ENCODE measurements around the gene RBCK1. TPM values are rescaled to one million over a fixed set of nuclear protein-coding genes. Genes with fewer than 3 reads are reported as not detected.

RBCK1 gene
- total RNA-seq, 2 donors from 2014 or later: 176 to 198 TPM

DNA sequence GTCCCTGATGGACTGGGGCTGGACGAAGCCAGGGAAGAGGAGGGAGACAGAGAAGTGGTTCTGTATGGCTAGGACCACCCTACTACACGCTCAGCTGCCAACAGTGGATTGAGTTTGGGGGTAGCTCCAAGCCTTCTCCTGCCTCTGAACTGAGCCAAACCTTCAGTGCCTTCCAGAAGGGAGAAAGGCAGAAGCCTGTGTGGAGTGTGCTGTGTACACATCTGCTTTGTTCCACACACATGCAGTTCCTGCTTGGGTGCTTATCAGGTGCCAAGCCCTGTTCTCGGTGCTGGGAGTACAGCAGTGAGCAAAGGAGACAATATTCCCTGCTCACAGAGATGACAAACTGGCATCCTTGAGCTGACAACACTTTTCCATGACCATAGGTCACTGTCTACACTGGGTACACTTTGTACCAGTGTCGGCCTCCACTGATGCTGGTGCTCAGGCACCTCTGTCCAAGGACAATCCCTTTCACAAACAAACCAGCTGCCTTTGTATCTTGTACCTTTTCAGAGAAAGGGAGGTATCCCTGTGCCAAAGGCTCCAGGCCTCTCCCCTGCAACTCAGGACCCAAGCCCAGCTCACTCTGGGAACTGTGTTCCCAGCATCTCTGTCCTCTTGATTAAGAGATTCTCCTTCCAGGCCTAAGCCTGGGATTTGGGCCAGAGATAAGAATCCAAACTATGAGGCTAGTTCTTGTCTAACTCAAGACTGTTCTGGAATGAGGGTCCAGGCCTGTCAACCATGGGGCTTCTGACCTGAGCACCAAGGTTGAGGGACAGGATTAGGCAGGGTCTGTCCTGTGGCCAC lies 11.3 kb upstream of the RBCK1 start:
- Mint-ChIP-seq H3K9me3 (no peaks in the 10 kb centered on the region), H3K27me3 (ENCODE audit: low read depth) (no peaks in the 10 kb centered on the region), H3K4me1 (ENCODE audit: low read depth) (peaks cover 23% of the 10 kb centered on the region), H3K4me3 (no peak overlapping the region), H3K36me3 (ENCODE audit: insufficient read depth in 2 of 2) (peaks cover 14 to 37% of the 10 kb centered on the region in 2 donors), H3K27ac (no peak overlapping the region)
- ATAC-seq (replicated peaks in 1 of 2): peak in 1 of 2 donors; percentile 5
- no peak for DNase-seq

DNA sequence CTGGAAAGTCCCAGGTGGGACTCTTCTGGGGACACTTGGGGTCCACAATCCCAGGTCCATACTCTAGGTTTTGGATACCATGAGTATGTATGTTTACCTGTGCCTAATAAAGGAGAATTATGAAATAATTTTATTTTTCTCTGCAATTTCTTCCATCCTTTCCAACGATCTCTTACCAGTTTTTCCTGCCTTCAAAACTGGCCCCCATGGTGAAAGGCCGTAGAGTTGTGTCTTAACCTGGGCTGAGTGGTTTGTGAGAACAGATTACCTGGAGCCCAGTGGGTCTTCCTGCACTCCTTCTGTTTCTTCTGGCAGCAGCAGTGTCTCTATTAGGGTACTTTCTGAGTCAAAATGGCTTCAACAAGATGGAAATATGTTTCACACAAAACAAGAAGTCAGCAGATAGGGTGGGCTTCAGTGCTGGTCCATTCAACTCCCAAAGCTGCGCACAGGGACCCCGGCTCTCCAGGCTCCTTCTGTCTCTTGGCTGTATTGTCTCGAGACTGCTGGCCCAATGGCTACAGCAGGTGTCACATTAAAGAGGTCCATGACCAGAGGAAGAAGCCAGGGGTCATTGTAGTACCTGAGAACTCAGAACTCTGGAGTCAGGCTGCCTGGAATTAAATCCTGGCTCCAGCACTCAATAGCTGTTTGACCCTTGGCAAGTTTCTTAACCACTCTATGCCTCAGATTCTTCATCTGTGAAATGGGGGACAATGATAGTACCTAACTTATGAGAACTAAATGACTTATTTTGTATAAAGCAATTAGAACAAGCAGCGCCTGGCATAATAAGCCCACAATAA lies 10.5 kb upstream of the RBCK1 start:
- Mint-ChIP-seq H3K4me1 (ENCODE audit: low read depth) (peaks cover 31% of the 10 kb centered on the region), H3K4me3 (no peak overlapping the region), H3K27ac (peak overlapping the region; percentile 80), H3K36me3 (ENCODE audit: insufficient read depth in 2 of 2) (peaks cover 12 to 31% of the 10 kb centered on the region in 2 donors), H3K9me3 (no peaks in the 10 kb centered on the region), H3K27me3 (ENCODE audit: low read depth) (no peaks in the 10 kb centered on the region)
- DNase-seq (no peak), ATAC-seq (replicated peaks in 1 of 2) (no peak)

DNA sequence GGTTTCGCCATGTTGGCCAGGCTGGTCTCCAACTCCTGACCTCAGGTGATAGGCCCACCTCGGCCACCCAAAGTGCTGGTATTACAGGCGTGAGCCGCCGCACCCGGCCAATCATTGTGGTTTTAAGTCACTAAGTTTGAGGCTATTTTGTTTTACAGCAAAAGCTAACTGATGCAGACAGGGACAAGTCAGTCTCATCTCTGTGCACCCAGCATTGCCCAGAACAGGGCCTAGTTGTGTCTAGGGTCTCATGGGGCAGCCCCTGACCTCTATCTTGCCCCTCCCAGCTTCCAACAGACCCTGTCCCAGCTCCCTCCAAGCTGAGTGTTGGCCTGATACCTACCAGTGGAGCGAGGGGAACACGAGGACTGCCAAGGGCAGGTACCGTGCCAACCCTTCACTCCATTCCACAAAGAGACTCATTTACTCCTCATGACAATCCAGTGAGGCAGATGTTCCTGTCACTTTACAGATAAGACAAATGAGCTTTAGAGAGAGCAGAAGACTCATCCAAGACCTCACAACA lies 8.9 kb upstream of the RBCK1 start:
- H3K27ac Mint-ChIP-seq: no peak overlapping the region
- H3K9me3 Mint-ChIP-seq: peaks cover 2 to 4% of the 10 kb centered on the region in 2 donors
- H3K4me1 Mint-ChIP-seq (ENCODE audit: low read depth): peaks cover 38% of the 10 kb centered on the region
- DNase-seq (no peak), ATAC-seq (replicated peaks in 1 of 2) (no peak)
- H3K27me3 Mint-ChIP-seq (ENCODE audit: low read depth): no peaks in the 10 kb centered on the region
- H3K4me3 Mint-ChIP-seq: no peak overlapping the region
- peaks cover 9 to 29% of the 10 kb centered on the region in 2 donors for H3K36me3 Mint-ChIP-seq (ENCODE audit: insufficient read depth in 2 of 2)

DNA sequence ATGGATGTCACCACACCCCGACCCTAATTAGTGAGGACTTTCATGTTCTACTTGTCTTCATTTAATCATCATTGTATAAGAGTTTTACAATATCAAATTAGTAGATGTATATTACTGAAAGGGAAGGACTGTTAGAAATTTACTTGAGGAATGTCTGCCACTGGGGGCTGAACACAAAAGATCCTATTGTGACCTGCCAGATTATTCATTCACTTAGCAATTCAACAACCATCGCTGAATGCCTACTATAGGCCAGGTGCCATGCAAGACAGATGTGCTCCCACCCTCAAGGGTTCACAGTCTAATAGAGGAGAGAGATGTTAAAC lies 8.0 kb upstream of the RBCK1 start:
- ATAC-seq (replicated peaks in 1 of 2) (peak in 1 of 2 donors; percentile 4), DNase-seq (no peak)
- Mint-ChIP-seq H3K27me3 (ENCODE audit: low read depth) (no peaks in the 10 kb centered on the region), H3K36me3 (ENCODE audit: insufficient read depth in 2 of 2) (peaks cover 9 to 23% of the 10 kb centered on the region in 2 donors), H3K4me1 (ENCODE audit: low read depth) (peaks cover 38% of the 10 kb centered on the region), H3K9me3 (peaks cover 2 to 4% of the 10 kb centered on the region in 2 donors), H3K4me3 (no peak overlapping the region), H3K27ac (peak overlapping the region; percentile 20)

DNA sequence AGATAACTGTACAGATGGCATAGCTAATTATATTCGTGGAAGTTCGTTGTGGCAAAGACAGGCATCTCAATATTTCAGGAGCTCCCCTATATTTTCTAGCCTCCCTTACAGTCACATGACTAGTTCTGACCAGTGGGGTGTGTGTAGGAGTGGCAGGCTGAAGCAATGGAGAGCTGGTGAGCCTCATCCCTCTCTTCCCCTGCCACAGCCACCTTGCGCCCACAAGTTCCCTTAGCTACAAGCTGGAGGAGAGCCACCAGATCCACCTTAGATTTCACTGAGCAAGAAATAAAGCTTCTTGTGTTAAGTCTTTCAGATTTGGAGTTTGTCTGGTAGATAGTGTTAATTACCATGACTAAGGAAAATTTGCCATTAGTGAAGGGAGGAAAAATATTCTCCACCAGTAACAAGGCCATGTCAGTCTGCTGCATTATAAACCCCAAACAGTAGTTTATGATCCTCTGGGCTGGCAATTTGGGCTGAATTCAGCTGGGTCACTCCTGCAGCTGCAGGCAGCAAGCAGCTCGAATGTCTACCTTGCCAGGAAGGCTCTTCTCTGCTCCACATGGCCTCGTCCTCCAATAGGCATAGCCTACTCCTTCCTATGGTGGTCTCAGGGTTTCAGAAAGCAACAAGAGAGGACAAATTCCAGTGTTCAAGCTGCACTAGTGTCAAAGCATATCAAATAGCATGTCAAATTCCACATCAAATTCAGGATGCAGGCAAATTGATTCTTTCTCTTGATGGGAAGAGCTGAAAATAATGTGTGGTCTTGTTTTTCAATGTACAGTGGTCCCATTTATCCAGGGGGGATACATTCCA lies 7.4 kb upstream of the RBCK1 start:
- H3K27ac Mint-ChIP-seq: peak overlapping the region; percentile 20
- H3K27me3 Mint-ChIP-seq (ENCODE audit: low read depth): no peaks in the 10 kb centered on the region
- peaks cover 38% of the 10 kb centered on the region for H3K4me1 Mint-ChIP-seq (ENCODE audit: low read depth)
- peaks cover 9 to 23% of the 10 kb centered on the region in 2 donors for H3K36me3 Mint-ChIP-seq (ENCODE audit: insufficient read depth in 2 of 2)
- ATAC-seq (replicated peaks in 1 of 2): peak in 1 of 2 donors; percentile 16
- H3K9me3 Mint-ChIP-seq: peaks cover 2 to 4% of the 10 kb centered on the region in 2 donors
- H3K4me3 Mint-ChIP-seq: no peak overlapping the region
- DNase-seq: no peak

DNA sequence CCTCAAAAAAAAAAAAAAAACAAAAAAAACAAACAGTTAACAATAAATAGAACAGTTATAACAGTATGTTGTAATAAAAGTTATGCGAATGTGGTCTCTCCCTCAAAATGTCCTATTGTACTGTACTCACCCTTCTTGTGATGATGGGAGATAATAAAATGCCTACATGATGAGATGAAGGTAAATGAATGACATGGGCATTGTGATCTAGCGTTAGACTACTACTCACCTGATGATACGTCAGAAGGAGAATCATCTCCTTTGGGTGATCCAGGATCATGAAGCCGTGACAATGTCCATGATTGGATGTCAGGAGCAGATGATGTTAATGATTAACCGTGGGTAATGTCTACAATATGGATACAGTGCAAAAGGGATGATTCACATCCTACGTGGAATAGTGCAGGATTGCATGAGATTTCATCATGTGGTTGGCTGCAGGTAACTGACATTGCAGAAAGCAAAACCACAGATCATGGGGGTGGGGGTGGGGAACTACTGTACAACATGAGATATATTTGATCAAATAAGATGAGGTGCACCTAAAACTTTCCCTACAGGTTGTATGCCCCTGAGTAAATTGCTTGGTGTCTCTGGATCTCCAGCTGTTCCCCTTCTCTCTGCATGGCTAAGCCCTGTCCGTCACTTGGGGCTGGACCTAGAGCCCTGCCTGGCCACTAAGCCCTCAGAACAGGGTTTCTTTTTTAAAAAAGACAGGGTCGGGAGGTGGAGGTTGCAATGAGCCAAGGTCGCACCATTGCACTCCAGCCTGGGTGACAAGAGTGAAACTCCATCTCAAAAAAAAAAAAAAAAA lies 6.2 kb upstream of the RBCK1 start:
- ATAC-seq (replicated peaks in 1 of 2): peak; percentile 62 to 66

DNA sequence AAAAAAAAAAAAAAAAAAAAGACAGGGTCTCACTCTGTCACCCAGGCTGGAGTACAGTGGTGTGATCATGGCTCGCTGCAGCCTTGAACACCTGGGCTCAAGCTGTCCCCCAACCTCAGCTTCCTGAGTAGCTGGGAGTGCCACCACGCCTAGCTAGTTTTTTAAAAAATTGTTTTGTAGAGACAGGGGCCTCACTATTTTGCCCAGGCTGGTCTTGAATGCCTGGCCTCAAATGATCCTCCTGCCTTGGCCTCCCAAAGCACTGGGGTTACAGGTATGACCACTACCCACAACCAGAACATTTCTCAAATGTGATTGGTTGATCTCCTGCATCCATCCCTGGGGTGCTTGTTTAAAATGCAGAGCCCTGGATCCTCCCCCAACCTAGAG lies 5.6 kb upstream of the RBCK1 start:
- H3K9me3 Mint-ChIP-seq: peaks cover 2 to 4% of the 10 kb centered on the region in 2 donors
- H3K27me3 Mint-ChIP-seq (ENCODE audit: low read depth): no peaks in the 10 kb centered on the region
- DNase-seq: no peak
- H3K27ac Mint-ChIP-seq: no peak overlapping the region
- H3K36me3 Mint-ChIP-seq (ENCODE audit: insufficient read depth in 2 of 2): peaks cover 8 to 19% of the 10 kb centered on the region in 2 donors
- peak overlapping the region in 1 of 2 donors; percentile 37 for H3K4me3 Mint-ChIP-seq
- peaks cover 48% of the 10 kb centered on the region for H3K4me1 Mint-ChIP-seq (ENCODE audit: low read depth)
- ATAC-seq (replicated peaks in 1 of 2): peak in 1 of 2 donors; percentile 12

More for the DNA sequence above, 6.2 kb upstream of the RBCK1 start:
- H3K9me3 Mint-ChIP-seq: peaks cover 2 to 4% of the 10 kb centered on the region in 2 donors
- DNase-seq: peak; percentile 43 to 46
- H3K27me3 Mint-ChIP-seq (ENCODE audit: low read depth): no peaks in the 10 kb centered on the region
- peak overlapping the region; percentile 22 to 48 for H3K4me3 Mint-ChIP-seq
- H3K27ac Mint-ChIP-seq: peak overlapping the region; percentile 76
- H3K36me3 Mint-ChIP-seq (ENCODE audit: insufficient read depth in 2 of 2): peaks cover 9 to 22% of the 10 kb centered on the region in 2 donors
- peaks cover 42% of the 10 kb centered on the region for H3K4me1 Mint-ChIP-seq (ENCODE audit: low read depth)

DNA sequence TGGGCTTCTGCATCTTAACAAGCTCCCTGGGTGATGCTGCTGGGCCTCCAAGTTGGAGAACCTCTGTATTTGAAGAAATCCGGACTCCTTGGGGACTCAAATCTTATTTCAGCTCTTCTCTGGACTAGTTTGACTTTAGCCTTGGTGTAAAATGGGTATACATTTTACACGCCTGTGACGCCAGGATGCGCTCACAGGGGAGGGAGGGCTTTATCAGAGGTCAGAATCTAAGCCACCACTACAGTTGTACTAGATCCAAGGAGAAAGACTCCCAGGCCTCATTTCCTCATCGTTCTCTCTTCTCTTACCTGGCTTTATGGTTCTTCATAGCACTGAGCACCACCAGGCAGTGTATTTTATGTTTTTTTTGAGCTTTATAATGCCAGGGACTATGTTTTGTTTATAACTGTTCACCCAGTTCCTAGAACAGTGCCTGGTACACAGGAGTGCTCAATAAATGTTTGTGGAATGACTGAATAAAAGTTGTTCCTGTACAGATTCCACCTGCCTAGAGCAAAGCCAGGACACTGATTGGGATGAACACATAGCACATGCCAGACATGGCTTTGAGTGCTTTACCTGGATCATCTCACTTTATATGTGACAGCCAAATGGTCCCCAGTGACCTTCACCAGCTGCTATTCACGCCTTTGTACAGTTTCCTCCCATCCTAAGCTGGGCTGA lies 5.1 kb upstream of the RBCK1 start:
- Mint-ChIP-seq H3K36me3 (ENCODE audit: insufficient read depth in 2 of 2) (peaks cover 6 to 15% of the 10 kb centered on the region in 2 donors), H3K9me3 (peaks cover 2 to 4% of the 10 kb centered on the region in 2 donors), H3K27ac (peak overlapping the region; percentile 59), H3K4me3 (peak overlapping the region; percentile 29 to 37), H3K27me3 (ENCODE audit: low read depth) (no peaks in the 10 kb centered on the region), H3K4me1 (ENCODE audit: low read depth) (peaks cover 50% of the 10 kb centered on the region)
- ATAC-seq (replicated peaks in 1 of 2) (no peak), DNase-seq (no peak)

DNA sequence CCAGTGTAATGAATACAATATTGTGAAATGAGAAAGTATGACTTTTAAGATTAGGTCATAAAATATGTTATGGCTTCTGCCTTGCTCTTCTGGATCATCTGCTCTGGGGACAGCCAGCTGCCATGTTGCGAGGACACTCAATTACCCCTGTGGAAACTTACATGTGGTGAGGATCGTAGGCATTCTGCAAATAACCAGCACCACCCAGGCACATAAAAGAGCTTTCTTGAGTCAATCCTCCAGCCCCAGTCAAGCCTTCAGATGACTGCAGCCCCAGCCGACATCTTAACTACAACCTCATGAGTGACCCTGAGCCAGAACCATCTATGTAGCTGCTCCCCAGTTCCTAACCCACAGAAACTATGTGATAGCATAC lies 4.5 kb upstream of the RBCK1 start:
- DNase-seq (no peak), ATAC-seq (replicated peaks in 1 of 2) (no peak)
- H3K36me3 Mint-ChIP-seq (ENCODE audit: insufficient read depth in 2 of 2): peaks cover 5 to 13% of the 10 kb centered on the region in 2 donors
- H3K4me1 Mint-ChIP-seq (ENCODE audit: low read depth): peaks cover 50% of the 10 kb centered on the region
- H3K4me3 Mint-ChIP-seq: no peak overlapping the region
- H3K27me3 Mint-ChIP-seq (ENCODE audit: low read depth): no peaks in the 10 kb centered on the region
- peak overlapping the region; percentile 59 for H3K27ac Mint-ChIP-seq
- H3K9me3 Mint-ChIP-seq: peaks cover 2 to 4% of the 10 kb centered on the region in 2 donors

DNA sequence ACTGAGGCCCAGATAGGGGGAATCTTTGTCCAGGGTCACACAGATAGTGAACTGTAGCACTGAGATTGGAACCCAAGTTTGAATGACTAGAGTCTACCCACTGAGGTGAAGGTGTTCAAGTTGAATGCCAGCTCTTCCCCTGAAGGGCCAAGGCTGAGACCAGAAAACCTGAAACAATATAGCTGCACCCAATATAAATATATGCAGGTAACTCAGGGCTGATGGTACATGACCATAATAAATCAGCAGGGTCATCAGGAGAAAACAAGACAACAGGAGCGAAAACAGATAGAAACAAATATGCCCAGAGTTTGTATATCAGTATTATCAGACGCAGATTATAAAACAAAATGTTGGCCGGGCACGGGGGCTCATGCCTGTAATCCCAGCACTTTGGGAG lies 4.0 kb upstream of the RBCK1 start:
- no peaks in the 10 kb centered on the region for H3K27me3 Mint-ChIP-seq (ENCODE audit: low read depth)
- DNase-seq (no peak), ATAC-seq (replicated peaks in 1 of 2) (no peak)
- peak overlapping the region; percentile 64 for H3K27ac Mint-ChIP-seq
- H3K4me1 Mint-ChIP-seq (ENCODE audit: low read depth): peaks cover 51% of the 10 kb centered on the region
- H3K4me3 Mint-ChIP-seq: no peak overlapping the region
- H3K36me3 Mint-ChIP-seq (ENCODE audit: insufficient read depth in 2 of 2): peaks cover 5 to 14% of the 10 kb centered on the region in 2 donors
- peaks cover 2 to 4% of the 10 kb centered on the region in 2 donors for H3K9me3 Mint-ChIP-seq

DNA sequence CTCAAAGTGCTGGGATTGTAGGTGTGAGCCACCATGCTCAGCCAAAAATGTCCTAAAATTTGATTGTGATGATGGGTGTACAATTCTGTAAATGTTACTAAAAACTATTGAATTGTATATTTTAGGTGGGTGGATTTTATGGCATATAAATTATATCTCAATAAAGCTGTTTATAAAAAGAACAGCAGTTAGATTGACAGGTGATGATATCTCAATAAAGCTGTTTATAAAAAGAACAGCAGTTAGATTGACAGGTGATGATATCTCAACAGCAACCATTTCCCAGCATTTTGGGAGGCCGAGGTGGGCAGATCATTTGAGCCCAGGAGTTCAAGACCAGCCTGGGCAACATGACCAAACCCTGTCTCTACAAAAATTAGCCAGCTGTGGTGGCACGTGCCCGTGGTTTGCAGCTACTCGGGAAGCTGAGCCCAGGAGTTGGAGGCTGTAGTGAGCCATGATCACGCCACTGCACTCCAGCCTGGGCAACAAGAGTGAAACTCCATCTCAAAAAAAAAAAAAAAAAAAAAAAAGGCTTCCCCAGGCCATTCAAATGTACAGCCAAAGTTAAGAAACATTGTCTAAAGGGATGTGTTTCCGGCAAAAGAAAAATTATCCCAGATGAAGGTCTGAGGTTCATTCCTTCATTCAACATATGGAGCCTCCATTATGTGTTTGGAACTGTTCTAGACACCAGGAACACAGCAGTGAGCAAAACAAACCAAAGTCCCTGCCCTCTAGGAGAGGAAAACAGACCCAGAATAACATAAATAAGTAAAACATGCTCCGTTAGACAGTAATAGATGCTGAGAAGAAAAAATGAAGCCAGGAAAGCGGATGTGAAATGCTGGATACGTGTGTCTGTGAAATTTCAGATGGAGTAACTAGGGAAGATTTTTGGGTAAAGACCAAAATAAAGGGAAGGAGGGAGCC lies 1.6 kb upstream of the RBCK1 start:
- H3K4me1 Mint-ChIP-seq (ENCODE audit: low read depth): peaks cover 55% of the 10 kb centered on the region
- H3K4me3 Mint-ChIP-seq: peak overlapping the region; percentile 80 to 95
- H3K27me3 Mint-ChIP-seq (ENCODE audit: low read depth): no peaks in the 10 kb centered on the region
- ATAC-seq (replicated peaks in 1 of 2) (no peak), DNase-seq (no peak)
- H3K36me3 Mint-ChIP-seq (ENCODE audit: insufficient read depth in 2 of 2): peaks cover 15 to 30% of the 10 kb centered on the region in 2 donors
- H3K9me3 Mint-ChIP-seq: peaks cover 2 to 4% of the 10 kb centered on the region in 2 donors
- peak overlapping the region; percentile 47 for H3K27ac Mint-ChIP-seq

Data from activated T-cell treated with anti-CD3 and anti-CD28 coated beads, Interleukin-2, amount 50 U/mL, for 72 hours (primary cell).